Uterus (tissue), 2 donors: ENCODE data around the gene CACNA1C.

Experiments
- POLR2A ChIP-seq, 2 donors: fragments of 450-650 bp; IDR thresholded peaks; one replicate each; pipeline ENCODE4 v1.6.1; 2016; ENCODE audit warnings: antibody characterized with exemption in 2 of 2, mild to moderate bottlenecking in 1 of 2, moderate library complexity in 1 of 2
- TF ChIP-seq, protein P1 (sequence below), 4 experiments: fragments of 200-600 bp in 2 of 4; fragments of 450-650 bp in 2 of 4; sonication (generic) in 2 of 4; IDR thresholded peaks; one replicate each; pipeline ENCODE4 v1.5.1; 2016 to 2019; ENCODE audit warnings: antibody characterized with exemption in 4 of 4, mild to moderate bottlenecking in 2 of 4, moderate library complexity in 1 of 4

DNA sequence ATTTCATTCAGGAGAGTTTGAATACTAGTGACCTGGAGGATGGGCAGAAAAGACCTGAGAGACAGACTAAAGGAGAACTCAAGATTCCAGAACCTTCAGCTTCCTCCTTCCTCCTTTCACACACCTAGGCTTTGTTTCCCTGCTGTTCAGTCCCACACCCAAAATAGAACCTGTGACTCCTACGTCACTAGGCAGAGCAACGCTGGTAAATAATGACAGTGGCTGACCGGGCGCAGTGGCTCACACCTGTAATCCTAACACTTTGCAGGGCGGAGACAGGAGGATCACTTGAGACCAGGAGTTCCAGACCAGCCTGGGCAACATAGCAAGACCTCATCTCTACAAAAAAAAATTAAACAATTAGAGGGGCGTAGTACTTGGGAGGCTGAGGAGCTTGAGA, 575.6 kb downstream of the CACNA1C start:
- TF ChIP-seq, protein P1, sequence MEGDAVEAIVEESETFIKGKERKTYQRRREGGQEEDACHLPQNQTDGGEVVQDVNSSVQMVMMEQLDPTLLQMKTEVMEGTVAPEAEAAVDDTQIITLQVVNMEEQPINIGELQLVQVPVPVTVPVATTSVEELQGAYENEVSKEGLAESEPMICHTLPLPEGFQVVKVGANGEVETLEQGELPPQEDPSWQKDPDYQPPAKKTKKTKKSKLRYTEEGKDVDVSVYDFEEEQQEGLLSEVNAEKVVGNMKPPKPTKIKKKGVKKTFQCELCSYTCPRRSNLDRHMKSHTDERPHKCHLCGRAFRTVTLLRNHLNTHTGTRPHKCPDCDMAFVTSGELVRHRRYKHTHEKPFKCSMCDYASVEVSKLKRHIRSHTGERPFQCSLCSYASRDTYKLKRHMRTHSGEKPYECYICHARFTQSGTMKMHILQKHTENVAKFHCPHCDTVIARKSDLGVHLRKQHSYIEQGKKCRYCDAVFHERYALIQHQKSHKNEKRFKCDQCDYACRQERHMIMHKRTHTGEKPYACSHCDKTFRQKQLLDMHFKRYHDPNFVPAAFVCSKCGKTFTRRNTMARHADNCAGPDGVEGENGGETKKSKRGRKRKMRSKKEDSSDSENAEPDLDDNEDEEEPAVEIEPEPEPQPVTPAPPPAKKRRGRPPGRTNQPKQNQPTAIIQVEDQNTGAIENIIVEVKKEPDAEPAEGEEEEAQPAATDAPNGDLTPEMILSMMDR (IDR thresholded peaks at IDR 0.05), result no peak
- no peak for TF ChIP-seq POLR2A (IDR thresholded peaks at IDR 0.05)
